GM12878 (cell line): Measurements from ENCODE around the gene CACNA2D1. TPM values are rescaled to one million over a fixed set of nuclear protein-coding genes. Genes with fewer than 3 reads are reported as not detected.

Experiments
- ATAC-seq: fragments of 200-7000 bp; cut with Tn5 transposase; 3 replicates; pipeline ENCODE4 v1.9.1; 2020; ENCODE audit warnings: mild to moderate bottlenecking, moderate library complexity
- BruUV-seq: library from RNA; stranded (reverse); fragments of 400-500 nt; replicated peaks from 2 replicates; lab custom pipeline; 2021; lab: Mats Ljungman, UMichigan
- CTCF ChIA-PET: fragments of 300-600 bp; sonication (Branson Sonifier 250); formaldehyde crosslinking; extraction: SDS; loops from one replicate; lab custom pipeline; 2021; ENCODE audit warnings: inconsistent platforms; lab: Yijun Ruan, JAX
- POLR2A ChIA-PET: fragments of 350-600 bp; formaldehyde crosslinking; extraction: SDS; loops from one replicate; lab custom pipeline; 2021; ENCODE audit warnings: inconsistent platforms; lab: Charles Lee
- RAD21 ChIA-PET: fragments of 300-600 bp; sonication (Branson Sonifier 250); formaldehyde crosslinking; loops from one replicate; lab custom pipeline; 2023; ENCODE audit warnings: antibody characterized with exemption; ENCODE audit not compliant: unreplicated experiment; lab: Charles Lee
- SMC1A ChIA-PET: fragments of 300-600 bp; sonication (Branson Sonifier 250); formaldehyde crosslinking; loops from one replicate; lab custom pipeline; 2023; ENCODE audit not compliant: unreplicated experiment, uncharacterized antibody; lab: Charles Lee
- DNase-seq: peaks from one replicate; pipeline ENCODE4 v3.0.0-alpha.2; 2011; ENCODE audit warnings: low read depth, low spot score
- FAIRE-seq: peaks from 3 replicates; lab custom pipeline; 2011; peaks lifted over from hg19 to GRCh38; lab: Jason Lieb, UNC
- H2AFZ ChIP-seq: 2 replicates; pipeline ENCODE4 v1.6.0; 2011; ENCODE audit warnings: low read depth, low read length, control low read depth; ENCODE audit not compliant: control insufficient read depth
- H3K27ac ChIP-seq: 2 replicates; pipeline ENCODE4 v1.5.1; 2011; ENCODE audit warnings: control low read depth; ENCODE audit not compliant: control insufficient read depth, insufficient read depth
- H3K27me3 ChIP-seq, 2 experiments: replicated peaks in 1 of 2; 2 replicates each; pipeline versions ENCODE4 v1.6.0 to v1.6.1; 2011; ENCODE audit warnings: low read length in 1 of 2; ENCODE audit not compliant: control insufficient read depth in 2 of 2, insufficient read depth in 2 of 2
- H3K36me3 ChIP-seq, 2 experiments: 2 replicates each; pipeline ENCODE4 v1.5.1; 2011; ENCODE audit warnings: low read length in 1 of 2; ENCODE audit not compliant: control insufficient read depth in 2 of 2, insufficient read depth in 2 of 2
- H3K4me1 ChIP-seq: 2 replicates; pipeline ENCODE4 v1.6.1; 2011; ENCODE audit warnings: mild to moderate bottlenecking, low read length, moderate library complexity, mixed read lengths; ENCODE audit not compliant: control insufficient read depth, insufficient read depth
- H3K4me2 ChIP-seq: 2 replicates; pipeline ENCODE4 v1.6.0; 2011; ENCODE audit warnings: control low read depth; ENCODE audit not compliant: control insufficient read depth, insufficient read depth
- H3K4me3 ChIP-seq: fragments of 200-600 bp; sonication (generic); 2 replicates; pipeline ENCODE4 v1.5.1; 2016
- H3K79me2 ChIP-seq: 2 replicates; pipeline ENCODE4 v1.6.0; 2011; ENCODE audit warnings: low read length; ENCODE audit not compliant: control insufficient read depth, insufficient read depth
- H3K9ac ChIP-seq: 2 replicates; pipeline ENCODE4 v1.8.0; 2011; ENCODE audit warnings: low read length, control low read depth, mixed read lengths; ENCODE audit not compliant: control insufficient read depth, insufficient read depth
- H3K9me3 ChIP-seq: replicated peaks from 3 replicates; pipeline ENCODE4 v1.5.1; 2011; ENCODE audit warnings: mild to moderate bottlenecking, low read length; ENCODE audit not compliant: control insufficient read depth, insufficient read depth
- H4K20me1 ChIP-seq: 2 replicates; pipeline ENCODE4 v1.6.0; 2011; ENCODE audit not compliant: control insufficient read depth, insufficient read depth
- CEBPZ ChIP-seq: fragments of 150-350 bp; IDR thresholded peaks from 2 replicates; pipeline ENCODE4 v1.6.1; 2016; ENCODE audit warnings: low read depth, low read length
- HCFC1 ChIP-seq: fragments of 150-350 bp; IDR thresholded peaks from 2 replicates; pipeline ENCODE4 v1.6.1; 2014; ENCODE audit warnings: low read length
- HDGF ChIP-seq: fragments of 450-650 bp; IDR thresholded peaks from 2 replicates; pipeline ENCODE4 v1.6.1; 2016; ENCODE audit warnings: antibody characterized with exemption
- IKZF2 ChIP-seq, 2 experiments: fragments of 450-650 bp; IDR thresholded peaks; 2 replicates each; pipeline ENCODE4 v1.6.1; 2017; ENCODE audit warnings: mild to moderate bottlenecking in 2 of 2, moderate library complexity in 2 of 2
- MXI1 ChIP-seq: fragments of 150-350 bp; IDR thresholded peaks from 2 replicates; pipeline ENCODE4 v1.6.1; 2011; ENCODE audit warnings: low read depth, mild to moderate bottlenecking, inconsistent platforms, low read length, improper control_type of control experiment
- RBBP5 ChIP-seq: fragments of 200-600 bp; sonication (generic); conservative IDR thresholded peaks from 2 replicates; pipeline ENCODE4 v1.6.1; 2016
- RELA ChIP-seq: fragments of 450-650 bp; IDR thresholded peaks from 2 replicates; pipeline ENCODE4 v1.8.0; 2014; ENCODE audit warnings: borderline replicate concordance; ENCODE audit not compliant: partially characterized antibody
- RFX5 ChIP-seq: IDR thresholded peaks from 2 replicates; pipeline ENCODE4 v1.6.1; 2011; ENCODE audit warnings: low read depth, low read length, improper control_type of control experiment
- SMARCA5 ChIP-seq: fragments of 450-650 bp; IDR thresholded peaks from 2 replicates; pipeline ENCODE4 v1.6.1; 2017; ENCODE audit warnings: mild to moderate bottlenecking
- SMC3 ChIP-seq: IDR thresholded peaks from 2 replicates; pipeline ENCODE4 v1.6.1; 2011; ENCODE audit warnings: low read length, improper control_type of control experiment, borderline replicate concordance
- ZBED1 ChIP-seq: IDR thresholded peaks from 2 replicates; pipeline ENCODE4 v1.6.1; 2016; ENCODE audit warnings: borderline replicate concordance
- ZZZ3 ChIP-seq: IDR thresholded peaks from 2 replicates; pipeline ENCODE4 v1.6.1; 2011; ENCODE audit warnings: low read depth; ENCODE audit not compliant: control insufficient read depth, insufficient read length
- WGBS: methylation state at CpG from one replicate; pipeline ENCODE4 v1.1.6; 2016; ENCODE audit warnings: low lambda C conversion rate; ENCODE audit not compliant: insufficient replicate concordance, insufficient coverage; ENCODE audit errors: missing lambda C conversion rate; 5-methylcytosine and 5-hydroxymethylcytosine counted together
- in situ Hi-C: fragments of 300-500 bp; cut with MboI; formaldehyde crosslinking; loops from 9 replicates; pipeline ENCODE4 v1.14.3; 2018; ENCODE audit warnings: mixed read lengths
- intact Hi-C: fragments of 100-400 bp; cut with micrococcal nuclease; formaldehyde crosslinking; loops from one replicate; pipeline ENCODE4 v1.14.2; 2022; ENCODE audit not compliant: unreplicated experiment
- polyA plus RNA-seq, 11 experiments: library from polyadenylated mRNA; depleted of rRNA in 4 of 11; unstranded in 6 of 11; stranded (reverse) in 5 of 11; fragments of >200 nt; fragmentation: Nextera tagmentation in 4 of 11; fragmentation: Illumina TruSeq in 1 of 11; extraction: Ambion mirVana in 4 of 11; extraction: Trizol in 1 of 11; gene quantifications; 1 replicate in 1 of 11; 2 replicates in 10 of 11; pipeline versions ENCODE4 v1.2.1 to v1.2.3, GENCODE V29; 2011 to 2016; ENCODE audit warnings: inconsistent platforms in 2 of 11, missing spikeins in 2 of 11, low read depth in 1 of 11
- total RNA-seq, 4 experiments: library from RNA; depleted of rRNA in 3 of 4; stranded (reverse); fragments of >200 nt in 3 of 4; fragmentation: Illumina TruSeq in 1 of 4; extraction: Trizol in 1 of 4; gene quantifications; 2 replicates each; pipeline versions ENCODE4 v1.2.1 to v1.2.3, GENCODE V29; 2013 to 2021
- TF ChIP-seq, protein P1 (sequence below): IDR thresholded peaks from 2 replicates; pipeline ENCODE4 v1.6.1; 2011; ENCODE audit warnings: low read depth, mild to moderate bottlenecking, low read length, moderate library complexity, borderline replicate concordance; ENCODE audit errors: extremely low read depth
- TF ChIP-seq, protein P2 (sequence below): fragments of 450-650 bp; IDR thresholded peaks from 2 replicates; pipeline ENCODE4 v1.6.1; 2017; ENCODE audit warnings: mild to moderate bottlenecking, low read depth, inconsistent platforms; ENCODE audit not compliant: poor library complexity, severe bottlenecking
- TF ChIP-seq, protein P3 (sequence below): fragments of 450-650 bp; formaldehyde crosslinking; IDR thresholded peaks from 2 replicates; pipeline ENCODE4 v1.5.0; 2022; ENCODE audit warnings: mild to moderate bottlenecking, missing genetic modification characterization

Gene CACNA2D1
- total and polyA plus RNA-seq, 10 of the 15 experiments (the other 5 are each of a cell fraction or from before 2014, with no cell fraction given): 0.14 to 14.8 (median 0.97) TPM

DNA sequence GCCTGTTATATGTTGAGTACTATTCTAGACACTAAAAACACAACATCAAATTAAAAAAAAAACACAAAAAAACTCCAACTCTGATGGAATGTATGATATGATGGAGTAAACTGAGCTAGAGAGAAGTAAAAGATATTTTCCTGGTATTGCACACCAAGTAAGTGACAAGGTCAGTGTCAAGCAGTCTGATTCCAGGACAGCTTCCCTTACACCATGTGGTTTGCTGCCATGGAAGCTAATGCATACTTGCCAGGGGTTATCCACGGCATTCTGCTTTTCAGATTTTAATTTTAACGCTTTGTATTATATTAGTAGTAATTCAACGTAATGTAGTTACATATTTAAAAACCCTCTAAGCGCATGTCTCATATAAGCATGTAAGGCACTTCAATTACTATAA is 48.4 kb downstream of the CACNA2D1 start:
- ATAC-seq: peak; percentile 12; the same call in 1 of the 3 replicates

More for the DNA sequence above, 48.4 kb downstream of the CACNA2D1 start:
- FAIRE-seq (no peak), DNase-seq (no peak)
- in situ Hi-C loops (no loop called here), intact Hi-C loops (no loop called here)
- H2AFZ ChIP-seq: no peak overlapping the region
- ChIA-PET CTCF (interaction anchor here (0.9 to 2.5 kb wide), 4 partner anchors 9 to 49 kb away, joined by 3 to 6 read pairs (median 4); no protein-coding TSS in a partner anchor), POLR2A (interaction anchor here (0.5 to 3.6 kb wide), 5 partner anchors 10 to 55 kb away, joined by 3 to 15 read pairs (median 4); no protein-coding TSS in a partner anchor), RAD21 (interaction anchor here (1.0 to 6.0 kb wide), 12 partner anchors 11 to 316 kb away, joined by 3 to 53 read pairs (median 4); no protein-coding TSS in a partner anchor), SMC1A (interaction anchor here (0.6 to 16.3 kb wide), 16 partner anchors 10 to 70 kb away, joined by 3 to 158 read pairs (median 5); no protein-coding TSS in a partner anchor)
- 26% methylated on average over 4 of the region's 4 CpGs for WGBS
- H3K27me3 ChIP-seq: no peaks in the 10 kb centered on the region
- no peaks in the 10 kb centered on the region for H4K20me1 ChIP-seq
- no peak overlapping the region for H3K9ac ChIP-seq
- no peaks in the 10 kb centered on the region for H3K9me3 ChIP-seq
- H3K36me3 ChIP-seq: no peaks in the 10 kb centered on the region
- no peak overlapping the region for H3K4me2 ChIP-seq
- no peaks in the 10 kb centered on the region for H3K79me2 ChIP-seq
- no peaks in the 10 kb centered on the region for H3K4me1 ChIP-seq
- TF ChIP-seq ZBED1: no peak
- TF ChIP-seq, protein P1, sequence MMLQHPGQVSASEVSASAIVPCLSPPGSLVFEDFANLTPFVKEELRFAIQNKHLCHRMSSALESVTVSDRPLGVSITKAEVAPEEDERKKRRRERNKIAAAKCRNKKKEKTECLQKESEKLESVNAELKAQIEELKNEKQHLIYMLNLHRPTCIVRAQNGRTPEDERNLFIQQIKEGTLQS: no peak
- no peak for TF ChIP-seq SMARCA5
- no peak for TF ChIP-seq RELA
- TF ChIP-seq MXI1: no peak
- no peak for TF ChIP-seq IKZF2 (IDR thresholded peaks at IDR 0.05)
- TF ChIP-seq, protein P2, sequence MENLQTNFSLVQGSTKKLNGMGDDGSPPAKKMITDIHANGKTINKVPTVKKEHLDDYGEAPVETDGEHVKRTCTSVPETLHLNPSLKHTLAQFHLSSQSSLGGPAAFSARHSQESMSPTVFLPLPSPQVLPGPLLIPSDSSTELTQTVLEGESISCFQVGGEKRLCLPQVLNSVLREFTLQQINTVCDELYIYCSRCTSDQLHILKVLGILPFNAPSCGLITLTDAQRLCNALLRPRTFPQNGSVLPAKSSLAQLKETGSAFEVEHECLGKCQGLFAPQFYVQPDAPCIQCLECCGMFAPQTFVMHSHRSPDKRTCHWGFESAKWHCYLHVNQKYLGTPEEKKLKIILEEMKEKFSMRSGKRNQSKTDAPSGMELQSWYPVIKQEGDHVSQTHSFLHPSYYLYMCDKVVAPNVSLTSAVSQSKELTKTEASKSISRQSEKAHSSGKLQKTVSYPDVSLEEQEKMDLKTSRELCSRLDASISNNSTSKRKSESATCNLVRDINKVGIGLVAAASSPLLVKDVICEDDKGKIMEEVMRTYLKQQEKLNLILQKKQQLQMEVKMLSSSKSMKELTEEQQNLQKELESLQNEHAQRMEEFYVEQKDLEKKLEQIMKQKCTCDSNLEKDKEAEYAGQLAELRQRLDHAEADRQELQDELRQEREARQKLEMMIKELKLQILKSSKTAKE: no peak
- TF ChIP-seq CEBPZ: no peak
- no peak for TF ChIP-seq ZZZ3
- TF ChIP-seq, protein P3, sequence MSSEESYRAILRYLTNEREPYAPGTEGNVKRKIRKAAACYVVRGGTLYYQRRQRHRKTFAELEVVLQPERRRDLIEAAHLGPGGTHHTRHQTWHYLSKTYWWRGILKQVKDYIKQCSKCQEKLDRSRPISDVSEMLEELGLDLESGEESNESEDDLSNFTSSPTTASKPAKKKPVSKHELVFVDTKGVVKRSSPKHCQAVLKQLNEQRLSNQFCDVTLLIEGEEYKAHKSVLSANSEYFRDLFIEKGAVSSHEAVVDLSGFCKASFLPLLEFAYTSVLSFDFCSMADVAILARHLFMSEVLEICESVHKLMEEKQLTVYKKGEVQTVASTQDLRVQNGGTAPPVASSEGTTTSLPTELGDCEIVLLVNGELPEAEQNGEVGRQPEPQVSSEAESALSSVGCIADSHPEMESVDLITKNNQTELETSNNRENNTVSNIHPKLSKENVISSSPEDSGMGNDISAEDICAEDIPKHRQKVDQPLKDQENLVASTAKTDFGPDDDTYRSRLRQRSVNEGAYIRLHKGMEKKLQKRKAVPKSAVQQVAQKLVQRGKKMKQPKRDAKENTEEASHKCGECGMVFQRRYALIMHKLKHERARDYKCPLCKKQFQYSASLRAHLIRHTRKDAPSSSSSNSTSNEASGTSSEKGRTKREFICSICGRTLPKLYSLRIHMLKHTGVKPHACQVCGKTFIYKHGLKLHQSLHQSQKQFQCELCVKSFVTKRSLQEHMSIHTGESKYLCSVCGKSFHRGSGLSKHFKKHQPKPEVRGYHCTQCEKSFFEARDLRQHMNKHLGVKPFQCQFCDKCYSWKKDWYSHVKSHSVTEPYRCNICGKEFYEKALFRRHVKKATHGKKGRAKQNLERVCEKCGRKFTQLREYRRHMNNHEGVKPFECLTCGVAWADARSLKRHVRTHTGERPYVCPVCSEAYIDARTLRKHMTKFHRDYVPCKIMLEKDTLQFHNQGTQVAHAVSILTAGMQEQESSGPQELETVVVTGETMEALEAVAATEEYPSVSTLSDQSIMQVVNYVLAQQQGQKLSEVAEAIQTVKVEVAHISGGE (CRISPR knock-in tag): no peak
- TF ChIP-seq HDGF: no peak
- TF ChIP-seq RFX5: no peak
- no peak for TF ChIP-seq RBBP5
- TF ChIP-seq HCFC1: no peak
- TF ChIP-seq SMC3: no peak
- no TSS peak for BruUV-seq
- H3K4me3 ChIP-seq: no peak overlapping the region
- no peak overlapping the region for H3K27ac ChIP-seq
